Kidney tubule cell (primary cell): ENCODE data around the gene TNIK.

Source experiments
- DNase-seq: peaks from one replicate; pipeline ENCODE4 v3.0.0-alpha.2; 2018; ENCODE audit warnings: low spot score

The TNIK gene

GRCh38 chr3:171340434-171340833 lies 119.8 kb downstream of the TNIK start:
- no peak for DNase-seq

- no peak for DNase-seq
These were observed 120.6 kb downstream of the TNIK start for GRCh38 chr3:171339598-171339997.

GRCh38 chr3:171336406-171336805 lies 123.8 kb downstream of the TNIK start:
- no peak for DNase-seq

- no peak for DNase-seq
These were observed 124.6 kb downstream of the TNIK start for GRCh38 chr3:171335559-171335958.

GRCh38 chr3:171334465-171334811 lies 125.8 kb downstream of the TNIK start:
- peak; percentile 96 for DNase-seq

GRCh38 chr3:171333784-171334464 lies 126.3 kb downstream of the TNIK start:
- no peak for DNase-seq

- DNase-seq = no peak
These were observed 129.3 kb downstream of the TNIK start for GRCh38 chr3:171330938-171331337.

- no peak for DNase-seq
These were observed 130.5 kb downstream of the TNIK start for GRCh38 chr3:171329746-171330145.

- peak; percentile 58 for DNase-seq
These were observed 131.7 kb downstream of the TNIK start for GRCh38 chr3:171328419-171329082.

GRCh38 chr3:171327441-171328174 lies 132.6 kb downstream of the TNIK start:
- peak; percentile 84 for DNase-seq

GRCh38 chr3:171326717-171327440 lies 133.3 kb downstream of the TNIK start:
- no peak for DNase-seq

- peak; percentile 45 for DNase-seq
These were observed 136.2 kb downstream of the TNIK start for GRCh38 chr3:171323938-171324536.

GRCh38 chr3:171321559-171322360 lies 138.4 kb downstream of the TNIK start:
- no peak for DNase-seq

GRCh38 chr3:171320750-171321558 lies 139.3 kb downstream of the TNIK start:
- no peak for DNase-seq

- peak; percentile 75 for DNase-seq
These were observed 143.0 kb downstream of the TNIK start for GRCh38 chr3:171317171-171317570.

GRCh38 chr3:171315919-171316318 lies 144.3 kb downstream of the TNIK start:
- DNase-seq = no peak

GRCh38 chr3:171315101-171315500 lies 145.1 kb downstream of the TNIK start:
- peak; percentile 98 for DNase-seq

- DNase-seq = peak; percentile 96
These were observed 145.9 kb downstream of the TNIK start for GRCh38 chr3:171314341-171314740.

- no peak for DNase-seq
These were observed 146.5 kb downstream of the TNIK start for GRCh38 chr3:171313702-171314101.

GRCh38 chr3:171312741-171313140 lies 147.5 kb downstream of the TNIK start:
- no peak for DNase-seq
